A549 (cell line): ENCODE results near the gene RPRD2. TPM values are rescaled to one million over a fixed set of nuclear protein-coding genes. Genes with fewer than 3 reads are reported as not detected.

Experiments
- ATAC-seq, 2 experiments: fragments of 200-7000 bp in 1 of 2; fragments of >200 bp in 1 of 2; cut with Nextera tagmentation in 1 of 2; cut with Tn5 transposase in 1 of 2; 3 replicates each; pipeline versions ENCODE4 v1.8.0 to v1.9.1; 2018 to 2020; ENCODE audit warnings: mild to moderate bottlenecking in 1 of 2, moderate library complexity in 1 of 2
- CTCF ChIA-PET: fragments of 300-600 bp; sonication (Branson Sonifier 250); formaldehyde crosslinking; extraction: SDS; loops from one replicate; lab custom pipeline; 2021; ENCODE audit warnings: antibody characterized with exemption, inconsistent platforms; lab: Yijun Ruan, JAX
- POLR2A ChIA-PET: fragments of 350-600 bp; formaldehyde crosslinking; extraction: SDS; loops from one replicate; lab custom pipeline; 2021; ENCODE audit warnings: antibody characterized with exemption, inconsistent platforms; lab: Yijun Ruan, JAX
- DNase-seq, 2 experiments: peaks; one replicate each; pipeline versions ENCODE4 v3.0.0 to v3.0.0-alpha.2; 2011 to 2016; ENCODE audit warnings: low read depth in 1 of 2, low spot score in 1 of 2
- FAIRE-seq: peaks from 2 replicates; lab custom pipeline; 2011; peaks lifted over from hg19 to GRCh38; lab: Jason Lieb, UNC
- H3K27ac ChIP-seq, 2 experiments: fragments of >200 bp; sonication (Bioruptor Twin); formaldehyde crosslinking; 3 replicates each; pipeline ENCODE4 v1.5.1; 2016 to 2017
- H3K4me1 ChIP-seq: fragments of >200 bp; sonication (Bioruptor Twin); formaldehyde crosslinking; 3 replicates; pipeline ENCODE4 v1.6.1; 2016
- H3K4me2 ChIP-seq: fragments of >200 bp; sonication (Bioruptor Twin); formaldehyde crosslinking; 3 replicates; pipeline ENCODE4 v1.6.1; 2016
- H3K4me3 ChIP-seq: fragments of >200 bp; sonication (Bioruptor Twin); formaldehyde crosslinking; 3 replicates; pipeline ENCODE4 v1.5.1; 2016
- H3K9me3 ChIP-seq: fragments of >200 bp; sonication (Bioruptor Twin); formaldehyde crosslinking; 3 replicates; pipeline ENCODE4 v1.6.1; 2016
- CEBPB ChIP-seq, 2 experiments: fragments of >200 bp in 1 of 2; sonication (Bioruptor Twin) in 1 of 2; formaldehyde crosslinking in 1 of 2; IDR thresholded peaks; 2 replicates each; pipeline ENCODE4 v1.6.1; 2012 to 2016
- CHD2 ChIP-seq: fragments of 150-350 bp; IDR thresholded peaks from 2 replicates; pipeline ENCODE4 v1.6.1; 2014; ENCODE audit warnings: low read length; ENCODE audit not compliant: partially characterized antibody
- EP300 ChIP-seq, 2 experiments: fragments of >200 bp; sonication (Bioruptor Twin); formaldehyde crosslinking; IDR thresholded peaks; 2 replicates in 1 of 2; 3 replicates in 1 of 2; pipeline ENCODE4 v1.6.1; 2016 to 2017
- ESRRA ChIP-seq: fragments of 150-350 bp; IDR thresholded peaks from 2 replicates; pipeline ENCODE4 v1.6.1; 2014; ENCODE audit warnings: mild to moderate bottlenecking, low read length, borderline replicate concordance
- FOSL2 ChIP-seq, 2 experiments: fragments of 450-650 bp in 1 of 2; fragments of >200 bp in 1 of 2; sonication (Bioruptor Twin) in 1 of 2; formaldehyde crosslinking; IDR thresholded peaks; 2 replicates each; pipeline versions ENCODE4 v1.5.0 to v1.6.1; 2016 to 2020; ENCODE audit warnings: mild to moderate bottlenecking in 1 of 2, moderate library complexity in 1 of 2
- HDAC2 ChIP-seq: fragments of 200-600 bp; sonication (generic); IDR thresholded peaks from 2 replicates; pipeline ENCODE4 v1.6.1; 2016
- JUN ChIP-seq, 2 experiments: fragments of >200 bp; sonication (Bioruptor Twin); formaldehyde crosslinking; IDR thresholded peaks; 2 replicates in 1 of 2; 3 replicates in 1 of 2; pipeline ENCODE4 v1.6.1; 2016 to 2017
- KDM5A ChIP-seq: fragments of 200-600 bp; sonication (generic); IDR thresholded peaks from 2 replicates; pipeline ENCODE4 v1.6.1; 2016; ENCODE audit warnings: antibody characterized with exemption, mild to moderate bottlenecking
- MAFK ChIP-seq: fragments of 450-650 bp; IDR thresholded peaks from 2 replicates; pipeline ENCODE4 v1.6.1; 2014; ENCODE audit not compliant: partially characterized antibody
- NFE2L2 ChIP-seq: fragments of 150-350 bp; conservative IDR thresholded peaks from 2 replicates; pipeline ENCODE4 v1.6.1; 2014; ENCODE audit warnings: low read length
- POLR2A ChIP-seq: IDR thresholded peaks from 2 replicates; pipeline ENCODE4 v1.6.1; 2012; ENCODE audit warnings: mild to moderate bottlenecking, low read length
- POLR2AphosphoS2 ChIP-seq: conservative IDR thresholded peaks from 2 replicates; pipeline ENCODE4 v1.6.1; 2012; ENCODE audit warnings: low read length, improper control_type of control experiment, inconsistent platforms
- RAD21 ChIP-seq, 2 experiments: fragments of >200 bp in 1 of 2; sonication (Bioruptor Twin) in 1 of 2; formaldehyde crosslinking in 1 of 2; IDR thresholded peaks in 1 of 2; conservative IDR thresholded peaks in 1 of 2; 2 replicates in 1 of 2; 3 replicates in 1 of 2; pipeline ENCODE4 v1.6.1; 2012 to 2018; ENCODE audit warnings: inconsistent platforms in 1 of 2
- SMC3 ChIP-seq: fragments of >200 bp; sonication (Bioruptor Twin); formaldehyde crosslinking; IDR thresholded peaks from 3 replicates; pipeline ENCODE4 v1.6.1; 2018; ENCODE audit warnings: inconsistent platforms
- WGBS: methylation state at CpG from one replicate; pipeline ENCODE4 v1.1.6; 2017; ENCODE audit errors: missing lambda C conversion rate; 5-methylcytosine and 5-hydroxymethylcytosine counted together
- polyA plus RNA-seq, 4 experiments: library from polyadenylated mRNA; depleted of rRNA in 3 of 4; stranded (reverse); fragments of >200 nt; fragmentation: RNase III in 1 of 4; extraction: RNeasy Plus Mini Kit Qiagen cat#74134 plus additional on column Dnase treatment in 1 of 4; gene quantifications; 2 replicates in 3 of 4; 3 replicates in 1 of 4; pipeline ENCODE4 v1.2.3, GENCODE V29; 2011 to 2017
- TF ChIP-seq, protein P1 (sequence below): fragments of 150-350 bp; IDR thresholded peaks from 2 replicates; pipeline ENCODE4 v1.6.1; 2014; ENCODE audit warnings: low read depth, mild to moderate bottlenecking, low read length
- TF ChIP-seq, protein P2 (sequence below): fragments of 450-650 bp; IDR thresholded peaks from 2 replicates; pipeline ENCODE4 v1.6.1; 2014; ENCODE audit warnings: antibody characterized with exemption
- TF ChIP-seq, protein P3 (sequence below): fragments of 250-450 bp; sonication (Bioruptor Pico); IDR thresholded peaks from 2 replicates; pipeline ENCODE4 v1.5.0; 2020; ENCODE audit warnings: low read depth, mild to moderate bottlenecking, moderate library complexity
- TF ChIP-seq, protein P4 (sequence below): IDR thresholded peaks from 2 replicates; pipeline ENCODE4 v1.6.1; 2012; ENCODE audit warnings: low read depth, borderline replicate concordance
- TF ChIP-seq, protein P5 (sequence below): fragments of 200-600 bp; sonication (generic); IDR thresholded peaks from 2 replicates; pipeline ENCODE4 v1.6.1; 2016; ENCODE audit warnings: antibody characterized with exemption, mild to moderate bottlenecking, moderate library complexity
- TF ChIP-seq, protein P6 (sequence below): fragments of >200 bp; sonication (Bioruptor Twin); formaldehyde crosslinking; IDR thresholded peaks from 2 replicates; pipeline ENCODE4 v1.6.1; 2016

RPRD2 gene
- polyA plus RNA-seq, 2 of the 4 experiments (the other 2 are of a cell fraction): 10.3 to 20.8 TPM

DNA sequence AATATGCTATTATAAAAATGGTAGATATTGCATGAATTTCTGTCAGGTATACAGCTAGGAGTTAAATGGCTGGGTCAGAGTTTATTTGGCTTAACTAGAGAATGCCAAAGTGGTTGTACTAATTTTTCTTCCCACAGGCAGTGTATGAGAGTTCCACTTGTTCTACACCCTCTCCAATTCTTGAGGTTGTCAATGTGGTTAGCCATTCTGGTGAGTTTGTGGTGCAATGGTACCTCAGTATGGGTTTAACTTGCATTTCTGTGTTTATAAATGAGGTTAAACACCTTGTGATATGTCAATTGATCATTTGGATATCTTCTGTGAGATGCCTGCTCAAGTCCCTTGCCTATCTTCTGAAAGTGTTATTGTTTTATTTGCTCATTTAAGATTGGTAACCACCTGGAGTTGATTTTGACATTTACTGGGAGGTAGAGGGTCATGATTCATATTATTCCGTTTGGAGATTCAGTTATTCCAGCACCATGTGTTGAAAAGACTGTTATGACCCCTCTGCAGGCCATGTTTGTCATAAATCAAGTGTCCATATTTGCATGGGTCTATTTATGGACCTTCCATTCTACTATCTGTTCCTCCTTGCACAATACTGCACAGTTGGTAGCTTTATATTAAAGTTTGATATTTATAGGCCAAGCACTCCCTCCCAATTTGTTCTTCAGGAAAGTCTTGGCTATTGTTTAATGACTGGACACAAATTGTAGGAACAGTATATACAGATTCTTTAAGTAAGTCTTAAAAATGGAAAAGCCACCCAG lies 157.4 kb downstream of the RPRD2 start:
- no peak for FAIRE-seq
- ChIA-PET CTCF (interaction anchor here (0.6 to 4.5 kb wide), 6 partner anchors 9 to 39 kb away, joined by 3 to 39 read pairs (median 4); partner anchors contain the start of gene ECM1), POLR2A (no interaction called here)
- no peak overlapping the region for H3K4me3 ChIP-seq
- no peak for DNase-seq
- 17% methylated on average over 1 of the region's 1 CpG for WGBS
- H3K4me2 ChIP-seq: no peak overlapping the region
- H3K9me3 ChIP-seq: no peaks in the 10 kb centered on the region
- H3K4me1 ChIP-seq: 0 out of 3 replicates have a peak, but pooled peaks cover 5% of the 10 kb centered on the region
- ATAC-seq: no peak
- H3K27ac ChIP-seq: no peak overlapping the region
- TF ChIP-seq, protein P1, sequence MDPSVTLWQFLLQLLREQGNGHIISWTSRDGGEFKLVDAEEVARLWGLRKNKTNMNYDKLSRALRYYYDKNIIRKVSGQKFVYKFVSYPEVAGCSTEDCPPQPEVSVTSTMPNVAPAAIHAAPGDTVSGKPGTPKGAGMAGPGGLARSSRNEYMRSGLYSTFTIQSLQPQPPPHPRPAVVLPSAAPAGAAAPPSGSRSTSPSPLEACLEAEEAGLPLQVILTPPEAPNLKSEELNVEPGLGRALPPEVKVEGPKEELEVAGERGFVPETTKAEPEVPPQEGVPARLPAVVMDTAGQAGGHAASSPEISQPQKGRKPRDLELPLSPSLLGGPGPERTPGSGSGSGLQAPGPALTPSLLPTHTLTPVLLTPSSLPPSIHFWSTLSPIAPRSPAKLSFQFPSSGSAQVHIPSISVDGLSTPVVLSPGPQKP: no peak
- TF ChIP-seq ESRRA (no peak), RAD21 (conservative IDR thresholded peaks at IDR 0.05 in 1 of 2, IDR thresholded peaks at IDR 0.05 in 1 of 2) (no peak), JUN (IDR thresholded peaks at IDR 0.05) (no peak), FOSL2 (IDR thresholded peaks at IDR 0.05) (no peak), FOSL2 (CRISPR knock-in tag; IDR thresholded peaks at IDR 0.05) (no peak), NFE2L2 (no peak), HDAC2 (no peak), EP300 (IDR thresholded peaks at IDR 0.05) (no peak), CHD2 (no peak), MAFK (no peak), POLR2A (no peak), CEBPB (IDR thresholded peaks at IDR 0.05) (no peak), SMC3 (no peak), POLR2AphosphoS2 (no peak), KDM5A (no peak)
- TF ChIP-seq, protein P2, sequence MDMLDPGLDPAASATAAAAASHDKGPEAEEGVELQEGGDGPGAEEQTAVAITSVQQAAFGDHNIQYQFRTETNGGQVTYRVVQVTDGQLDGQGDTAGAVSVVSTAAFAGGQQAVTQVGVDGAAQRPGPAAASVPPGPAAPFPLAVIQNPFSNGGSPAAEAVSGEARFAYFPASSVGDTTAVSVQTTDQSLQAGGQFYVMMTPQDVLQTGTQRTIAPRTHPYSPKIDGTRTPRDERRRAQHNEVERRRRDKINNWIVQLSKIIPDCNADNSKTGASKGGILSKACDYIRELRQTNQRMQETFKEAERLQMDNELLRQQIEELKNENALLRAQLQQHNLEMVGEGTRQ: no peak
- TF ChIP-seq, protein P3, sequence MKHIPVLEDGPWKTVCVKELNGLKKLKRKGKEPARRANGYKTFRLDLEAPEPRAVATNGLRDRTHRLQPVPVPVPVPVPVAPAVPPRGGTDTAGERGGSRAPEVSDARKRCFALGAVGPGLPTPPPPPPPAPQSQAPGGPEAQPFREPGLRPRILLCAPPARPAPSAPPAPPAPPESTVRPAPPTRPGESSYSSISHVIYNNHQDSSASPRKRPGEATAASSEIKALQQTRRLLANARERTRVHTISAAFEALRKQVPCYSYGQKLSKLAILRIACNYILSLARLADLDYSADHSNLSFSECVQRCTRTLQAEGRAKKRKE (CRISPR knock-in tag): no peak
- TF ChIP-seq, protein P4, sequence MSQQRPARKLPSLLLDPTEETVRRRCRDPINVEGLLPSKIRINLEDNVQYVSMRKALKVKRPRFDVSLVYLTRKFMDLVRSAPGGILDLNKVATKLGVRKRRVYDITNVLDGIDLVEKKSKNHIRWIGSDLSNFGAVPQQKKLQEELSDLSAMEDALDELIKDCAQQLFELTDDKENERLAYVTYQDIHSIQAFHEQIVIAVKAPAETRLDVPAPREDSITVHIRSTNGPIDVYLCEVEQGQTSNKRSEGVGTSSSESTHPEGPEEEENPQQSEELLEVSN: no peak
- TF ChIP-seq, protein P5, sequence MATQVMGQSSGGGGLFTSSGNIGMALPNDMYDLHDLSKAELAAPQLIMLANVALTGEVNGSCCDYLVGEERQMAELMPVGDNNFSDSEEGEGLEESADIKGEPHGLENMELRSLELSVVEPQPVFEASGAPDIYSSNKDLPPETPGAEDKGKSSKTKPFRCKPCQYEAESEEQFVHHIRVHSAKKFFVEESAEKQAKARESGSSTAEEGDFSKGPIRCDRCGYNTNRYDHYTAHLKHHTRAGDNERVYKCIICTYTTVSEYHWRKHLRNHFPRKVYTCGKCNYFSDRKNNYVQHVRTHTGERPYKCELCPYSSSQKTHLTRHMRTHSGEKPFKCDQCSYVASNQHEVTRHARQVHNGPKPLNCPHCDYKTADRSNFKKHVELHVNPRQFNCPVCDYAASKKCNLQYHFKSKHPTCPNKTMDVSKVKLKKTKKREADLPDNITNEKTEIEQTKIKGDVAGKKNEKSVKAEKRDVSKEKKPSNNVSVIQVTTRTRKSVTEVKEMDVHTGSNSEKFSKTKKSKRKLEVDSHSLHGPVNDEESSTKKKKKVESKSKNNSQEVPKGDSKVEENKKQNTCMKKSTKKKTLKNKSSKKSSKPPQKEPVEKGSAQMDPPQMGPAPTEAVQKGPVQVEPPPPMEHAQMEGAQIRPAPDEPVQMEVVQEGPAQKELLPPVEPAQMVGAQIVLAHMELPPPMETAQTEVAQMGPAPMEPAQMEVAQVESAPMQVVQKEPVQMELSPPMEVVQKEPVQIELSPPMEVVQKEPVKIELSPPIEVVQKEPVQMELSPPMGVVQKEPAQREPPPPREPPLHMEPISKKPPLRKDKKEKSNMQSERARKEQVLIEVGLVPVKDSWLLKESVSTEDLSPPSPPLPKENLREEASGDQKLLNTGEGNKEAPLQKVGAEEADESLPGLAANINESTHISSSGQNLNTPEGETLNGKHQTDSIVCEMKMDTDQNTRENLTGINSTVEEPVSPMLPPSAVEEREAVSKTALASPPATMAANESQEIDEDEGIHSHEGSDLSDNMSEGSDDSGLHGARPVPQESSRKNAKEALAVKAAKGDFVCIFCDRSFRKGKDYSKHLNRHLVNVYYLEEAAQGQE: no peak
- TF ChIP-seq, protein P6, sequence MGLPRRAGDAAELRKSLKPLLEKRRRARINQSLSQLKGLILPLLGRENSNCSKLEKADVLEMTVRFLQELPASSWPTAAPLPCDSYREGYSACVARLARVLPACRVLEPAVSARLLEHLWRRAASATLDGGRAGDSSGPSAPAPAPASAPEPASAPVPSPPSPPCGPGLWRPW: no peak
